GM19025 (cell line): ENCODE results near the gene TYROBP.
"Not testable (repeated sequence)": the region's sequence is repeated elsewhere in the genome, so short reads cannot be mapped to it uniquely, and the experiment has no call there.

Experiments
- ATAC-seq: cut with Tn5 transposase; IDR thresholded peaks from one replicate; pipeline ENCODE4 v1.9.1; 2021; ENCODE audit warnings: mild to moderate bottlenecking, low read depth, moderate library complexity; ENCODE audit not compliant: unreplicated experiment

Gene TYROBP

DNA sequence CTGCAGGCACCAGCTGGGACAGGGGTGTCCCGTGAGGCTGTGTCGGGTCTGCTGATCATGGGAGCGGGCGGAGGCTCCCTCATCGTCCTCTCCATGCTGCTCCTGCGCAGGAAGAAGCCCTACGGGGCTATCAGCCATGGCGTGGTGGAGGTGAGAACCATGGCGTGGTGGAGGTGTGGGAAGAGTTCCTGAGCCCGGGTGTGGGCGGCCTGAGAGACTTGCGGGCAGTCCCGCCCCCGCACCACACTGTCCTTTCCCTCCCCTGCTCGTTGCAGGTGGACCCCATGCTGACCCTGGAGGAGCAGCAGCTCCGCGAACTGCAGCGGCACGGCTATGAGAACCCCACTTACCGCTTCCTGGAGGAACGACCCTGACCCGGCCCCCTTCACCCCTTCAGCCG is 29.0 kb downstream of the TYROBP start:
- ATAC-seq = no peak

DNA sequence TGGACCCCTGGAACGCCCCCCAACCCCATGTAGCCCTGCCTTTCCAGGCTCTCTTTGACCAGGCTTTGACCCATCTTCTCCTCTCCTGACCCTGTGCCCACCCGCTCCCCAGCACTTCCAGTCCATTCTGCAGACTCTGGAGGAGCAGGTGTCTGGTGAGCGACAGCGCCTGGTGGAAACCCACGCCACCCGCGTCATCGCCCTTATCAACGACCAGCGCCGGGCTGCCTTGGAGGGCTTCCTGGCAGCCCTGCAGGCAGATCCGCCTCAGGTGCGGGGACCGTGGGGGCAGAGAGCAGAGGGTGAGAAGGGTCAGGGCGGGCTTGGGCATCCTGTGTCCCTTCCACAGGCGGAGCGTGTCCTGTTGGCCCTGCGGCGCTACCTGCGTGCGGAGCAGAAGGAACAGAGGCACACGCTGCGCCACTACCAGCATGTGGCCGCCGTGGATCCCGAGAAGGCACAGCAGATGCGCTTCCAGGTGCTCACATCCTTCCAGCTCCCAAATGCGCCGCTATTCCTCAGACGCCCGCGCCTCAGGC is 33.6 kb downstream of the TYROBP start:
- no peak for ATAC-seq

DNA sequence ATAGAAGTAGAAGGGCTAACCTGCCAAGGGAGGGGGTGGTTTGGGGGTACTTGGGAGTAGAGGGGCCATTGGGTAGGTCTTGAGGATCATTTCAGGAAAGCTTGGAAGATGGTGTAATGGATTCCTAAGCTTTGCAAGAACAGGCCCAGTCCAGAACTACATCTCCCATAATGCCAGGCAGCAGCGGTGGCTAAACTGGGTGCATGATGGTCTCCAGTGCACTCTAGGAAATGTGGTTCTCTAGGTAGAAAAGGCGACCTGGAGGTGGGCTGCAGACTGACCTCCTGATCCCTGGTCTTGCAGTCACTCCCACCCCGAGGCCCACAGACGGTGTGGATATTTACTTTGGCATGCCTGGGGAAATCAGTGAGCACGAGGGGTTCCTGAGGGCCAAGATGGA is 35.9 kb downstream of the TYROBP start:
- no peak for ATAC-seq

DNA sequence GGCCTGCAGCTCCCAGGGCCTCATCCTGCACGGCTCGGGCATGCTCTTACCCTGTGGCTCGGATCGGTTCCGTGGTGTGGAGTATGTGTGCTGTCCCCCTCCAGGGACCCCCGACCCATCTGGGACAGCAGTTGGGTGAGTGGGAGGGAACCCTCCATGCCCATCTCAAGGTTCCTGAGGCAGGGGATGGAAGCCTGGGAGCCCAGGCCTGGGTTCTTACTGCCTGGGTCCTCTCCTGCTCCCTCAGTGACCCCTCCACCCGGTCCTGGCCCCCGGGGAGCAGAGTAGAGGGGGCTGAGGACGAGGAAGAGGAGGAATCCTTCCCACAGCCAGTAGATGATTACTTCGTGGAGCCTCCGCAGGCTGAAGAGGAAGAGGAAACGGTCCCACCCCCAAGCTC is 36.5 kb downstream of the TYROBP start:
- no peak for ATAC-seq

DNA sequence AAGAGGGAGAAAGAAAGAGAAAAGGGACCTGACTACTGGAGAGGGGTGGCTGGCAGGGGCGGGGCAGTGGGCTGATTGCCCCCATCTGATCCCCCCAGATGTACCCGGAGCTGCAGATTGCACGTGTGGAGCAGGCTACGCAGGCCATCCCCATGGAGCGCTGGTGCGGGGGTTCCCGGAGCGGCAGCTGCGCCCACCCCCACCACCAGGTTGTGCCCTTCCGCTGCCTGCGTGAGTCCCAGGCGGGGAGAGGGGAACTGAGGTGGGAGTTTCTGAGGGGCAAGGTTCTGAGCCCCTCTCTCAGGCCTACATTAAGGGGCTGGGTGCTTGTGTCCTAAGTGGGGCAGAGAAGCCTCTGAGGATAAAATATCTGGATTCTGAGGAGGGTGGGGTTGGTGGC is 37.3 kb downstream of the TYROBP start:
- no peak for ATAC-seq

DNA sequence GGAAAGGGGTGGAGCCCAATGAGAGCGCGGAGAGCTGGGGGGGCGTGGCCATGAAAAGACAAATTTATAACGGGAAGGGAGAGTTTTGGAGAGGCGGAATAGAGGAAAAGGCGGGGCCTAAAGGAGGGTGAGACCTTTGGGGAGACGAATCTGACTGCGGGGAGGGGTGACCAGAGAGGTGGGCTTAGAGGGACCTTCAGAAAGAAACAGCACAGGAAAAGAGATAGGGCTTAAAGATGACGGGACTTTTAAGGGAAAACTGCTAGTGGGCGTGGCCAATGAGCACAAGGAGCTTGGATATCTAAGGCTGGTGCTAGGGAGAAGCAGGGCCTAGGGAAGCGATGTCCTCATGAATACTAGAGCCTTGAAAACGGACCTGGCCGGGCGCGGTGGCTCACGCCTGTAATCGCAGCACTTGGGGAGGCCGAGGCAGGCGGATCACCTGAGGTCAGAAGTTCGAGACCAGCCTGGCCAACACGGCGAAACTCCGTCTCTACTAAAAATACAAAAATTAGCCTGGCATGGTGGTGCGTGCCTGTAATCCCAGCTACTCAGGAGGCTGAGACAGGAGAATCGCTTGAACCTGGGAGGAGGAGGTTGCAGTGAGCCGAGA is 37.9 kb downstream of the TYROBP start:
- not testable (repeated sequence) for ATAC-seq

GRCh38 chr19:35869327-35870123 is 38.6 kb downstream of the TYROBP start:
- ATAC-seq = peak; percentile 67

DNA sequence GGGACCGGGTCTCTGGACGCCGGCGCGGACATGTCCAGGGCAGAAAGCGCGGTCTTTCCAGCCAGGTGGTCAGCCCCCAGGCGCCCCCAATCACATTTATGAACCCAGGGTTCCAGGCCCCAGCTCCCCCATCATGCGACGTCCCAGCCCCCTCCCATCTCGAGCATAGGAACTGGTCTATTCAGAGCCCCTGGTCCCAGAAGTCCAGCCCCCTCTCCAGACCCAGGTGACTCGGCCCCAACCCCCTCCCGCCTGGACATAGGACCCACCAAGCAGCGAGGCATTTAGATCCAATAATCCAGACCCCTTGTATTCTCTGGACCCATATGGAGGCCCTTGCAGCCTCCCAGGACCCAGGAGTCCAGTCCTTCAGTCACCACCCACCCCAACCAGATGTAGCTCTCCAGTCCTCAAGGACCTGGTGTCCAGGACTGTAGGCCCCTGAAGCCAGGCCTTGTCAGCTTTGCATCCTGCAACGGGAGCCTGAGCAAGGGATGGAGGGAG is 39.2 kb downstream of the TYROBP start:
- ATAC-seq = no peak

DNA sequence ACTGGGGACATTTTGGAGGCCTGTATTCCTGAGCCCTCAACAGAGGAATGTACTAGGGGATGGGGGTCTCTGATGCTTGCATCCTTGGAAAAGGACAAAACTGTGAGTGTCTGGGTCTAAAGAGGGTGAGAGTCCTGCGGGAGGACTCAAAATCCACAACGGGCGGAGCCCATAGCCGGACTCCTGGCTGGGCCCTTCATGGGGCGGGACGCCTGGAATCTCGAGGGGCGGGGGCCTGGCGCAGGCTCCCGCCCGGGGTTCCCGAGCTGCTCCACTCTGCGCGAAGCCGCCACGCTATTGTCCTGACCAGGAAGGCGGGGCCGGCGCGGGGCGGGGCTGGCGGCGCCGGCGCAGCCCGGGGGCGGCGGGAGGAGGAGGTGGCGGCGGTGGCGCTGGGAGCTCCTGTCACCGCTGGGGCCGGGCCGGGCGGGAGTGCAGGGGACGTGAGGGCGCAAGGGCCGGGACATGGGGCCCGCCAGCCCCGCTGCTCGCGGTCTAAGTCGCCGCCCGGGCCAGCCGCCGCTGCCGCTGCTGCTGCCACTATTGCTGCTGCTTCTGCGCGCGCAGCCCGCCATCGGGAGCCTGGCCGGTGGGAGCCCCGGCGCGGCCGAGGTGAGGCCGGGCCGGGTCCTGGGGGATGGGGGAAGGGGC is 39.8 kb downstream of the TYROBP start, which contains the start of gene APLP1:
APLP1 (plus strand) TSS at position 403 of the 651 bp plus-strand sequence; CDS start at position 466, 63 bp downstream.
- ATAC-seq = peak; percentile 52

- no peak for ATAC-seq
Measured at GRCh38 chr19:35863018-35863417, 45.1 kb downstream of the TYROBP start.

- no peak for ATAC-seq
Measured at GRCh38 chr19:35862528-35862927, 45.6 kb downstream of the TYROBP start.

DNA sequence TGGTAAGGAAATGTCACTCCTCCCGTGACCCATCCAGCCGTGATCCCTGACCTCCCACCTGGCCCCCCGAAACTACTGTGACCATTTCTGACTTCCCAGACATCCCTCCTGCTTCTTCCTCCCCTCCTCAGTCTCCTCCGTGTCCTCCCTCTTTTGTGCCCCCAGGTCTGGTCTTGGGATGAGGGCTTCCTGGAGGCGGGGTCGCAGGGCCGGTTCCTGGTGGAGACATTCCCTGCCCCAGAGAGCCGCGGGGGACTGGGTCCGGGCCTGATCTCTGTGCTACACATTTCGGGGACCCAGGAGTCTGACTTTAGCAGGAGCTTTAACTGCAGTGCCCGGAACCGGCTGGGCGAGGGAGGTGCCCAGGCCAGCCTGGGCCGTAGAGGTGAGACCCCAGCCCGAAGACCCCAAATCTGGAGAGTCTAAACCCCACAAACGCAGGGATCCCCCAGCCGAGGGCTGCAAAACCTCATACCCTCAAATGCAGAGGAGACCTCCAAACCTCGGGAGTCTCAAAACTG is 46.4 kb downstream of the TYROBP start:
- ATAC-seq = no peak

DNA sequence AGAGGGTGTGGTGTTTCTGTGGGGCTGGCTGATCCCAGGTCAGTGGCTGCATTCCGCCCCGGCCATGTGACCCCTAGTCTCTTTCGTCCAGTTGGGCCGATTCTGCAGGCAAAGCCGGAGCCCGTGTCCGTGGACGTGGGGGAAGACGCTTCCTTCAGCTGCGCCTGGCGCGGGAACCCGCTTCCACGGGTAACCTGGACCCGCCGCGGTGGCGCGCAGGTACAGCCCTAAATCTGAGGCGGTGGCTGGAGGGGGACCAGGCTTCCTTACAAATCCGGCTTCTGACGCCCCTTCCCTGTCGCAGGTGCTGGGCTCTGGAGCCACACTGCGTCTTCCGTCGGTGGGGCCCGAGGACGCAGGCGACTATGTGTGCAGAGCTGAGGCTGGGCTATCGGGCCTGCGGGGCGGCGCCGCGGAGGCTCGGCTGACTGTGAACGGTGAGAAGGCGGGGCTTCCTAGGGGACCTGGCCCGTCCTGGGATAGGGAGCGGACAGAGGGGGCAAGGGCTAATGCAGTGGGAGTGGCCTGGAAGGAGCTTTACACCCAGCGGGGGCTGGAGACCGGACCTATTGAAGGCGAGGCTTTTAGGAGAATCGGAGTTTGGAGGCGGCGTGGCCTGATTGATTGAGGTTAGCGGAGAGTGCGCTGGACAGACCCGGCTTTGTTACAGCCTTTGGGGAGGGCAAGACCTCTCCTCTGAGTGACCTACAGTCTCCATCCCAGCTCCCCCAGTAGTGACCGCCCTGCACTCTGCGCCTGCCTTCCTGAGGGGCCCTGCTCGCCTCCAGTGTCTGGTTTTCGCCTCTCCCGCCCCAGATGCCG is 47.1 kb downstream of the TYROBP start:
- no peak for ATAC-seq

- ATAC-seq = no peak
Measured at GRCh38 chr19:35860436-35860817, 47.7 kb downstream of the TYROBP start.

GRCh38 chr19:35859414-35859813 is 48.7 kb downstream of the TYROBP start:
- ATAC-seq = no peak

DNA sequence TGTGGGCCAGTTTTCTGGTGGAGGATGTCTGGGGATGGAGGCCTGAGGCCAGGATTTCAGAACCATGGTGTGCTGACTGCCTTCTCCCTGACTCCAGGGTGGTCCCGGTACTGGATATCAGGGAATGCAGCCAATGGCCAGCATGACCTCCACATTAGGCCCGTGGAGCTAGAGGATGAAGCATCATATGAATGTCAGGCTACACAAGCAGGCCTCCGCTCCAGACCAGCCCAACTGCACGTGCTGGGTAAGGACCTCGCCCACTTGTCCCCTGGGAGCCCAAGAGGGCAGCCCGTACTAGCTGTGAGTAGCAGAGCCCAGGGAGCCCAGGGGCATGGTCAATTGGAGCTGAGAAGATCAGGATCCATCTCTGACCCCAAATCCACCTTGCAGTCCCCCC is 49.8 kb downstream of the TYROBP start:
- ATAC-seq = no peak

DNA sequence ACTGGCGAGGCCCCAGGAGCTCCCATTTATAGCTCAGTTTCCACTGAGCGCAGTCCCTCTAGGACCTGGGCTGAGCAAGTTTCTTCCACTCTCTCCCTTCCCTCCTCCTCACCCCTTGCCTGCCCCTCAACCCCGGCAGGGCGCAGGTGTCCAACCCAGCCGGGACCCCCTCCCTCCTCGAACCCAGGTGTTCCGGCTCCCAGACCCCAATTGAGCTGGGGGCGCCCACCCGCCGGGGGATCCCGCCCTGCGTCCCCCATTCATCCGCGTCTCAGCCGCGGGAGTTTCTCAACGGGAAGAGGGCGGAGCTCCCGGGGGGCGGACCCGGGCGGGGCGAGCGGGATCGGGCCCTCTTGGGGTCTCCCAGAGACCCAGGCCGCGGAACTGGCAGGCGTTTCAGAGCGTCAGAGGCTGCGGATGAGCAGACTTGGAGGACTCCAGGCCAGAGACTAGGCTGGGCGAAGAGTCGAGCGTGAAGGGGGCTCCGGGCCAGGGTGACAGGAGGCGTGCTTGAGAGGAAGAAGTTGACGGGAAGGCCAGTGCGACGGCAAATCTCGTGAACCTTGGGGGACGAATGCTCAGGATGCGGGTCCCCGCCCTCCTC is 51.4 kb downstream of the TYROBP start, which contains the start of gene KIRREL2:
KIRREL2 (plus strand) TSS at position 366 of the 604 bp plus-strand sequence; CDS start at position 575, 209 bp downstream.
- no peak for ATAC-seq
